RWPE1 (cell line): Measurements from ENCODE around the gene FCHO2.

Experiments used
- CTCF ChIA-PET: fragments of 350-600 bp; sonication (Branson Sonifier 250); formaldehyde crosslinking; extraction: SDS; loops from one replicate; lab custom pipeline; 2021; lab: Yijun Ruan, JAX
- POLR2A ChIA-PET: fragments of 400-600 bp; formaldehyde crosslinking; extraction: SDS; loops from one replicate; lab custom pipeline; 2020; ENCODE audit warnings: antibody characterized with exemption; ENCODE audit not compliant: low non-redundant PET; lab: Yijun Ruan, JAX
- DNase-seq: peaks from one replicate; pipeline ENCODE4 v3.0.0; 2012; ENCODE audit warnings: low spot score
- H3K27ac ChIP-seq: fragments of 450-650 bp; 2 replicates; pipeline ENCODE4 v1.5.1; 2017
- CTCF ChIP-seq: fragments of 450-650 bp; conservative IDR thresholded peaks from 2 replicates; pipeline ENCODE4 v1.5.1; 2017; ENCODE audit warnings: low read depth, mild to moderate bottlenecking

The FCHO2 gene

GRCh38 chr5:72955768-72956323, at the start of gene FCHO2:
Gene FCHO2, plus strand, starts transcription at chr5:72956041. Its CDS starts 56 bp downstream, at chr5:72956097.
- POLR2A ChIA-PET, result interaction anchor here (0.7 kb wide), 1 partner anchor 37 kb away, joined by 3 read pairs; no protein-coding TSS in a partner anchor
- TF ChIP-seq CTCF, result peak; percentile 98
- DNase-seq, result peak; percentile 100
- CTCF ChIA-PET, result interaction anchor here (0.5 to 2.1 kb wide), 7 partner anchors 14 to 246 kb away, joined by 3 to 8 read pairs (median 4); no protein-coding TSS in a partner anchor
- H3K27ac ChIP-seq, result peak within 1 kb of the TSS; percentile 97

- no peak for TF ChIP-seq CTCF
- ChIA-PET POLR2A (interaction anchor here (0.8 kb wide), 1 partner anchor 1197 kb away, joined by 3 read pairs; no protein-coding TSS in a partner anchor), CTCF (interaction anchor here (0.7 to 0.8 kb wide), 2 partner anchors 9 to 576 kb away, joined by 3 read pairs; no protein-coding TSS in a partner anchor)
- DNase-seq, result no peak
- no peak overlapping the region for H3K27ac ChIP-seq
Measured at GRCh38 chr5:72906806-72907205, 49.0 kb upstream of the FCHO2 start.

- ChIA-PET POLR2A (no interaction called here), CTCF (no interaction called here)
- no peak for TF ChIP-seq CTCF
- H3K27ac ChIP-seq, result no peak overlapping the region
- DNase-seq, result no peak
Measured at GRCh38 chr5:72908664-72909063, 47.2 kb upstream of the FCHO2 start.

- CTCF ChIA-PET, result interaction anchor here (0.7 kb wide), 1 partner anchor 114 kb away, joined by 3 read pairs; no protein-coding TSS in a partner anchor
- H3K27ac ChIP-seq, result no peak overlapping the region
- POLR2A ChIA-PET, result no interaction called here
- DNase-seq, result no peak
- TF ChIP-seq CTCF, result no peak
Measured at GRCh38 chr5:72917371-72917776, 38.5 kb upstream of the FCHO2 start.

GRCh38 chr5:72920690-72921502, 34.9 kb upstream of the FCHO2 start:
- POLR2A ChIA-PET, result no interaction called here
- peak; percentile 72 for DNase-seq
- no peak overlapping the region for H3K27ac ChIP-seq
- CTCF ChIA-PET, result interaction anchor here (0.7 to 0.8 kb wide), 2 partner anchors 279 to 534 kb away, joined by 3 read pairs; no protein-coding TSS in a partner anchor
- peak; percentile 65 for TF ChIP-seq CTCF

GRCh38 chr5:72921886-72922285, 34.0 kb upstream of the FCHO2 start:
- CTCF ChIA-PET, result interaction anchor here (0.7 to 0.9 kb wide), 2 partner anchors 278 to 280 kb away, joined by 3 read pairs; no protein-coding TSS in a partner anchor
- TF ChIP-seq CTCF, result no peak
- POLR2A ChIA-PET, result no interaction called here
- H3K27ac ChIP-seq, result no peak overlapping the region
- no peak for DNase-seq
